Pancreas (tissue), 10 donors: ENCODE measurements around the gene MRM2. TPM values are rescaled to one million over a fixed set of nuclear protein-coding genes. Genes with fewer than 3 reads are reported as not detected.

Source experiments
- ATAC-seq, 4 donors: fragments of 200-7000 bp; cut with Tn5 transposase; one replicate each; pipeline versions ENCODE4 v1.8.0 to v1.9.1; 2020; ENCODE audit warnings: mild to moderate bottlenecking in 4 of 4, moderate library complexity in 4 of 4
- DNase-seq, 6 donors: peaks; one replicate each; pipeline ENCODE4 v3.0.0-alpha.2; 2020
- FAIRE-seq: peaks from 2 replicates; lab custom pipeline; 2012; peaks lifted over from hg19 to GRCh38; lab: Jason Lieb, UNC
- H3K27ac ChIP-seq, 4 donors: fragments of 200-600 bp; sonication (generic); 1 replicate in 3 of 4; 2 replicates in 1 of 4; pipeline versions ENCODE4 v1.5.0 to v1.8.0; 2020
- H3K27me3 ChIP-seq, 4 donors: fragments of 200-600 bp; one replicate each; pipeline ENCODE4 v1.8.0; 2021
- H3K36me3 ChIP-seq, 3 donors: fragments of 200-600 bp; sonication (generic) in 1 of 3; one replicate each; pipeline versions ENCODE4 v1.5.0 to v1.8.0; 2020 to 2021
- H3K4me1 ChIP-seq, 3 donors: fragments of 200-600 bp; one replicate each; pipeline ENCODE4 v1.8.0; 2021
- H3K4me3 ChIP-seq, 4 donors: fragments of 200-600 bp; sonication (generic) in 2 of 4; one replicate each; pipeline versions ENCODE4 v1.5.0 to v1.8.0; 2020 to 2021
- H3K9me3 ChIP-seq, 4 donors: fragments of 200-600 bp; one replicate each; pipeline ENCODE4 v1.8.0; 2021
- CTCF ChIP-seq, 4 donors: fragments of 200-600 bp; sonication (generic) in 3 of 4; IDR thresholded peaks; one replicate each; pipeline versions ENCODE4 v1.5.0 to v1.8.0; 2021; ENCODE audit warnings: antibody characterized with exemption in 4 of 4
- whole genome bisulfite sequencing, 2 donors: extraction: QIAGEN DNeasy Blood & Tissue Kit; methylation state at CpG; one replicate each; pipeline ENCODE4 v1.1.7; 2013; 5-methylcytosine and 5-hydroxymethylcytosine counted together
- intact Hi-C, 3 donors: fragments of 100-400 bp; cut with DNase I; formaldehyde crosslinking; loops; one replicate each; pipeline versions ENCODE4 v1.11.1 to v1.14.2; 2022
- polyA plus RNA-seq, 2 donors: library from polyadenylated mRNA; stranded (reverse); fragments of 200-250 nt; gene quantifications; one replicate each; pipeline ENCODE4 v1.2.3, GENCODE V29; 2013
- total RNA-seq, 6 donors: library from RNA; stranded (reverse); fragmentation: NEBNext Ultra II Directional in 4 of 6; extraction: Animal tissue kit (Norgen Biotek cat#: 25700) in 4 of 6; gene quantifications; one replicate each; pipeline versions ENCODE4 v1.2.1 to v1.2.4, GENCODE V29; 2021 to 2023
- donor health status: healthy with polysubstance abuse.
- donor health status: DM: no; HTN: no; CAD: no; lungs with moderate emphysema.
- donor health status: DM: no; HTN: no; CAD: no.
- donor health status: control.
- donor health status: control.
- donor health status: Bipolar disorder and iron deficiency.
- donor health status: DM: yes; HTN: yes; CAD: no.
- donor health status: DM: no; HTN: no; CAD: no.
- donor health status: DM: no; HTN: no; CAD: no.
- donor health status: DM: yes; HTN: yes; CAD: no.

MRM2 gene
- total and polyA plus RNA-seq, 8 donors: 3.5 to 12.3 (median 7.8) TPM

GRCh38 chr7:2225830-2226229 lies 16.2 kb downstream of the MRM2 start:
- Histone ChIP-seq H3K4me3 (no peak overlapping the region), H3K9me3 (no peaks in the 10 kb centered on the region), H3K27me3 (no peaks in the 10 kb centered on the region), H3K27ac (no peak overlapping the region), H3K36me3 (no peaks in the 10 kb centered on the region), H3K4me1 (no peaks in the 10 kb centered on the region)
- DNase-seq: no peak
- WGBS, 2 donors: 93 to 96% methylated on average over 13 of the region's 13 CpGs
- no peak for ATAC-seq
- intact Hi-C loops: no loop called here
- no peak for TF ChIP-seq CTCF (IDR thresholded peaks at IDR 0.05)
- no peak for FAIRE-seq

- intact Hi-C loops: no loop called here
- FAIRE-seq (no peak), DNase-seq (peak in 1 of 6 donors; percentile 48), ATAC-seq (peak in 3 of 4 donors; percentile 24 to 59 (median 44))
- no peak for TF ChIP-seq CTCF (IDR thresholded peaks at IDR 0.05)
- Histone ChIP-seq H3K27me3 (no peaks in the 10 kb centered on the region), H3K4me1 (no peaks in the 10 kb centered on the region), H3K4me3 (no peak overlapping the region), H3K36me3 (no peaks in the 10 kb centered on the region), H3K27ac (no peak overlapping the region), H3K9me3 (no peaks in the 10 kb centered on the region)
- WGBS, 2 donors: 79 to 87% methylated on average over 14 of the region's 14 CpGs
Measured at GRCh38 chr7:2225336-2225735, 16.7 kb downstream of the MRM2 start.

GRCh38 chr7:2224934-2225333 lies 17.1 kb downstream of the MRM2 start:
- Histone ChIP-seq H3K36me3 (no peaks in the 10 kb centered on the region), H3K9me3 (no peaks in the 10 kb centered on the region), H3K4me3 (no peak overlapping the region), H3K4me1 (no peaks in the 10 kb centered on the region), H3K27ac (no peak overlapping the region), H3K27me3 (no peaks in the 10 kb centered on the region)
- intact Hi-C loops: no loop called here
- WGBS, 2 donors: 77 to 82% methylated on average over 4 of the region's 4 CpGs
- no peak for DNase-seq
- FAIRE-seq: no peak
- no peak for TF ChIP-seq CTCF (IDR thresholded peaks at IDR 0.05)
- ATAC-seq: peak in 3 of 4 donors; percentile 53 to 74 (median 54)

GRCh38 chr7:2224491-2224928 lies 17.5 kb downstream of the MRM2 start:
- WGBS, 2 donors: 94 to 95% methylated on average over 13 of the region's 13 CpGs
- no peak for TF ChIP-seq CTCF (IDR thresholded peaks at IDR 0.05)
- H3K27ac ChIP-seq: no peak overlapping the region

GRCh38 chr7:2223321-2223720 lies 18.7 kb downstream of the MRM2 start:
- ATAC-seq (no peak), FAIRE-seq (no peak)

More at GRCh38 chr7:2224491-2224928, 17.5 kb downstream of the MRM2 start:
- Histone ChIP-seq H3K27me3 (no peaks in the 10 kb centered on the region), H3K9me3 (no peaks in the 10 kb centered on the region), H3K4me3 (no peak overlapping the region), H3K4me1 (no peaks in the 10 kb centered on the region), H3K36me3 (no peaks in the 10 kb centered on the region)
- DNase-seq (no peak), ATAC-seq (peak in 1 of 4 donors; percentile 33), FAIRE-seq (no peak)
- intact Hi-C loops: no loop called here

More at GRCh38 chr7:2223321-2223720, 18.7 kb downstream of the MRM2 start:
- H3K9me3 ChIP-seq: no peaks in the 10 kb centered on the region
- intact Hi-C loops: no loop called here
- WGBS, 2 donors: 95% methylated on average over 15 to 17 of the region's 17 CpGs
- no peaks in the 10 kb centered on the region for H3K4me1 ChIP-seq
- DNase-seq: peak in 1 of 6 donors; percentile 53
- no peak overlapping the region for H3K27ac ChIP-seq
- no peaks in the 10 kb centered on the region for H3K36me3 ChIP-seq
- H3K27me3 ChIP-seq: no peaks in the 10 kb centered on the region
- no peak overlapping the region for H3K4me3 ChIP-seq
- no peak for TF ChIP-seq CTCF (IDR thresholded peaks at IDR 0.05)
